T-cell (primary cell): ENCODE measurements around the gene HPDL. TPM values are rescaled to one million over a fixed set of nuclear protein-coding genes. Genes with fewer than 3 reads are reported as not detected.

Source experiments
- ATAC-seq, 4 experiments: fragments of 200-7000 bp in 3 of 4; fragments of 150-1000 bp in 1 of 4; cut with Tn5 transposase; replicated peaks in 1 of 4; 1 replicate in 3 of 4; 2 replicates in 1 of 4; pipeline ENCODE4 v1.10.0; 2021; ENCODE audit warnings: moderate library complexity in 3 of 4, mild to moderate bottlenecking in 2 of 4, moderate number of reproducible peaks in 1 of 4
- CTCF ChIA-PET, 2 donors: fragments of 300-600 bp; sonication (Branson Sonifier 250); formaldehyde crosslinking; loops; one replicate each; lab custom pipeline; 2022; ENCODE audit warnings: antibody characterized with exemption in 2 of 2; lab: Charles Lee
- POLR2A ChIA-PET, 2 donors: fragments of 300-600 bp; sonication (Branson Sonifier 250); formaldehyde crosslinking; loops; one replicate each; lab custom pipeline; 2022; ENCODE audit warnings: antibody characterized with exemption in 2 of 2; lab: Charles Lee
- DNase-seq, 35 experiments: peaks; one replicate each; pipeline versions ENCODE4 v3.0.0 to v3.0.0-alpha.2; 2013 to 2023
- H3K27ac ChIP-seq: one replicate; pipeline ENCODE4 v1.5.1; 2013; ENCODE audit warnings: low read length
- H3K27me3 ChIP-seq, 2 experiments: replicated peaks in 1 of 2; 1 replicate in 1 of 2; 2 replicates in 1 of 2; pipeline versions ENCODE4 v1.6.1 to v1.7.0; 2013; ENCODE audit warnings: low read length in 1 of 2, mixed read lengths in 1 of 2; ENCODE audit not compliant: control insufficient read depth in 2 of 2, insufficient read depth in 2 of 2; ENCODE audit errors: extremely low read depth in 1 of 2
- H3K36me3 ChIP-seq, 2 donors: 1 replicate in 1 of 2; 2 replicates in 1 of 2; pipeline versions ENCODE4 v1.6.1 to v1.7.0; 2013; ENCODE audit warnings: low read length in 1 of 2; ENCODE audit not compliant: control insufficient read depth in 2 of 2, insufficient read depth in 1 of 2; ENCODE audit errors: extremely low read depth in 1 of 2
- H3K4me1 ChIP-seq, 2 experiments: 1 replicate in 1 of 2; 2 replicates in 1 of 2; pipeline versions ENCODE4 v1.6.1 to v1.7.0; 2013; ENCODE audit warnings: low read length in 2 of 2, mixed read lengths in 1 of 2; ENCODE audit not compliant: insufficient read depth in 2 of 2, control insufficient read depth in 1 of 2; ENCODE audit errors: extremely low read depth in 1 of 2
- H3K4me3 ChIP-seq, 2 donors: 1 replicate in 1 of 2; 2 replicates in 1 of 2; pipeline versions ENCODE4 v1.5.1 to v1.7.0; 2013; ENCODE audit warnings: mild to moderate bottlenecking in 2 of 2, low read length in 1 of 2, moderate library complexity in 1 of 2; ENCODE audit not compliant: control insufficient read depth in 1 of 2; ENCODE audit errors: extremely low read depth in 1 of 2
- H3K9me3 ChIP-seq: 2 replicates; pipeline ENCODE4 v1.7.0; 2013
- H3K27ac Mint-ChIP-seq, 2 donors: one replicate each; pipeline ENCODE4 v1.8.0; 2020 to 2021; ENCODE audit warnings: mild to moderate bottlenecking in 2 of 2, mixed read lengths in 2 of 2
- H3K27me3 Mint-ChIP-seq, 2 donors: one replicate each; pipeline ENCODE4 v1.8.0; 2021 to 2022; ENCODE audit warnings: mixed read lengths in 2 of 2
- H3K36me3 Mint-ChIP-seq: one replicate; pipeline ENCODE4 v1.8.0; 2021; ENCODE audit warnings: mixed read lengths
- H3K4me1 Mint-ChIP-seq, 3 donors: one replicate each; pipeline ENCODE4 v1.8.0; 2020 to 2022; ENCODE audit warnings: mixed read lengths in 3 of 3, mild to moderate bottlenecking in 1 of 3
- H3K4me3 Mint-ChIP-seq, 3 donors: one replicate each; pipeline ENCODE4 v1.8.0; 2020 to 2022; ENCODE audit warnings: mild to moderate bottlenecking in 3 of 3, mixed read lengths in 3 of 3, moderate library complexity in 3 of 3
- H3K9me3 Mint-ChIP-seq, 3 donors: one replicate each; pipeline ENCODE4 v1.8.0; 2020 to 2022; ENCODE audit warnings: mixed read lengths in 3 of 3
- WGBS: methylation state at CpG from one replicate; pipeline ENCODE4 v1.1.5; 2013; ENCODE audit warnings: missing lambda C conversion rate; ENCODE audit not compliant: insufficient coverage; 5-methylcytosine and 5-hydroxymethylcytosine counted together
- total RNA-seq, 35 experiments: library from RNA in 6 of 35; stranded (reverse) in 6 of 35; fragments of 120-200 nt in 1 of 35; gene quantifications; one replicate each; pipeline versions ENCODE4 v1.2.1 to v1.2.4 and lab custom pipeline; 2013 to 2026

Gene HPDL
- total RNA-seq, 5 donors from 2014 or later (not counting 1 experiment from before 2014, with no cell fraction given) = 0.21 to 2.0 (median 1.4) TPM

DNA sequence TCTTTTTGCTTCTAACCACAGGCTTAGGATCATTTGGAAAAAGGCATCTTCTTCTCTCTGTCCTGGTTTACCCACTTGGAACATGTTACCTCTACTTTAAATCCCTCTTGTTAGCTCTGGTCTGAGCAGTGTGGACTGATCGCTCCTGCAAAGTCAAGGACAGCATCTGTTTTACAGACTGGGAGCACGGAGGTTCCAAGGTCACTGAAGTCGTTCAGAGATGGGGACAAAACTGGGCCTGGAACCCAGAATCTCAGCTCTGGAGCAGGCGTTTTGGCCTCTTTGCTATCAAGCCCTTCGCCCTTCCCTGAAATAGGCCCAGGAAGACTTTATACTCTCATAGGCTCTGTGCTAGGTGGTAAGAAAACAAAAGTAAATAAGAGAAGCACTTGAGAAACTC lies 24.8 kb downstream of the HPDL start:
- POLR2A ChIA-PET = interaction anchor here (0.6 kb wide), 2 partner anchors 14 to 220 kb away, joined by 11 to 15 read pairs; no protein-coding TSS in a partner anchor
- 93% methylated on average over 3 of the region's 5 CpGs for WGBS
- H3K9me3 Mint-ChIP-seq = no peaks in the 10 kb centered on the region

DNA sequence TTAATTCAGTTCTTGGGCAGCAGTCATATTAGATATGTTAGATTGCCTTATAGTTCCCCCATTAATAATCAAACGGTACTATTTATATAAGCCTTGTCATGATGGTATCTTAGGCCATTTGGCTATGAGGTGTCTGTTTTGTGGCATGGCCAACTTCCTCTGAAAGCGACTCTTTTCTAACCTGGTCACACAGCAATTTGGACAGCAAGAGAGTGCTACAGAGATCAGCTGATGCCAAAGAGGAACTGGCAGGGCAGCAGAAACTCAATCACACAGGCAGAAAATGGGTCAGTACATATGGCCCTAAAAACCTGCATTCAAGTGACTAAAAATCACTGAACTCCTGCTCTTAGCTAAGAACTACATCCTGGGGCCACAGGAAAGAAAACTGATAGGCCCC lies 27.0 kb downstream of the HPDL start:
- Histone ChIP-seq H3K27ac (no peak overlapping the region), H3K36me3 (peaks cover 0 to 3% of the 10 kb centered on the region in 2 donors), H3K9me3 (no peaks in the 10 kb centered on the region), H3K4me1 (no peaks in the 10 kb centered on the region), H3K4me3 (no peak overlapping the region), H3K27me3 (no peaks in the 10 kb centered on the region)
- Mint-ChIP-seq H3K9me3 (no peaks in the 10 kb centered on the region), H3K4me3 (no peak overlapping the region), H3K27me3 (no peaks in the 10 kb centered on the region), H3K27ac (no peak overlapping the region), H3K36me3 (no peaks in the 10 kb centered on the region), H3K4me1 (no peaks in the 10 kb centered on the region)
- ATAC-seq (no peak), DNase-seq (no peak)
- no CpG with 5 or more reads among the region's 2 CpGs for WGBS
- ChIA-PET POLR2A (no interaction called here), CTCF (interaction anchor here in 1 of 2 donors (0.6 kb wide), 1 partner anchor 1251 kb away, joined by 3 read pairs; no protein-coding TSS in a partner anchor)

More for the DNA sequence above, 24.8 kb downstream of the HPDL start:
- peaks cover 0 to 6% of the 10 kb centered on the region in 2 donors for H3K36me3 ChIP-seq
- CTCF ChIA-PET = interaction anchor here in 1 of 2 donors (0.5 kb wide), 1 partner anchor 141 kb away, joined by 7 read pairs; no protein-coding TSS in a partner anchor
- H3K27me3 ChIP-seq = no peaks in the 10 kb centered on the region
- no peaks in the 10 kb centered on the region for H3K4me1 ChIP-seq
- no peaks in the 10 kb centered on the region for H3K9me3 ChIP-seq
- Mint-ChIP-seq H3K4me1 (no peaks in the 10 kb centered on the region), H3K27me3 (no peaks in the 10 kb centered on the region), H3K27ac (no peak overlapping the region), H3K36me3 (peaks cover 1% of the 10 kb centered on the region), H3K4me3 (no peak overlapping the region)
- ATAC-seq (no peak), DNase-seq (no peak)
- H3K27ac ChIP-seq = no peak overlapping the region
- no peak overlapping the region for H3K4me3 ChIP-seq

DNA sequence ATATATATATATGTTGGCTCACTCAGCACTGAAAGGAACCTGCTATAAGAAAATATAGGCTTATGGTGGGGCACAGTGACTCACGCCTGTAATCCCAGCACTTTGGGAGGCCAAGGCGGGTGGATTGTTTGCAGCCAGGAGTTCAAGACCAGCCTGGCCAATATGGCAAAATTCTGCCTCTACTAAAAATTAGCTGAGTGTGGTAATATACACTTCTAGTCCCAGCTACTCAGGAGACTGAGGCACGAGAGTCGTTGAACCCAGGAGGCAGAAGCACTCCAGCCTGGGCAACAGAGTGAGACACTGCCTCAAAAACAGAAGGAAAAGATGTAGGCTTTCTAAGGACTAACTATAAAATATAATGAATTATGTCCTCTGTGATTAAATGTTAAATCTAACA lies 28.1 kb downstream of the HPDL start:
- POLR2A ChIA-PET = interaction anchor here in 1 of 2 donors (0.7 kb wide), 1 partner anchor 552 kb away, joined by 3 read pairs; no protein-coding TSS in a partner anchor
- CTCF ChIA-PET = no interaction called here
- Mint-ChIP-seq H3K9me3 (no peaks in the 10 kb centered on the region), H3K27me3 (no peaks in the 10 kb centered on the region), H3K4me3 (no peak overlapping the region), H3K36me3 (no peaks in the 10 kb centered on the region), H3K4me1 (peaks cover 1 to 2% (median 1%) of the 10 kb centered on the region in 3 donors), H3K27ac (no peak overlapping the region)
- no peak for DNase-seq
- Histone ChIP-seq H3K9me3 (no peaks in the 10 kb centered on the region), H3K36me3 (peaks cover 0 to 3% of the 10 kb centered on the region in 2 donors), H3K27ac (no peak overlapping the region), H3K4me1 (no peaks in the 10 kb centered on the region), H3K4me3 (no peak overlapping the region), H3K27me3 (no peaks in the 10 kb centered on the region)
- WGBS = 100% methylated on average over 1 of the region's 4 CpGs
- ATAC-seq = no peak

DNA sequence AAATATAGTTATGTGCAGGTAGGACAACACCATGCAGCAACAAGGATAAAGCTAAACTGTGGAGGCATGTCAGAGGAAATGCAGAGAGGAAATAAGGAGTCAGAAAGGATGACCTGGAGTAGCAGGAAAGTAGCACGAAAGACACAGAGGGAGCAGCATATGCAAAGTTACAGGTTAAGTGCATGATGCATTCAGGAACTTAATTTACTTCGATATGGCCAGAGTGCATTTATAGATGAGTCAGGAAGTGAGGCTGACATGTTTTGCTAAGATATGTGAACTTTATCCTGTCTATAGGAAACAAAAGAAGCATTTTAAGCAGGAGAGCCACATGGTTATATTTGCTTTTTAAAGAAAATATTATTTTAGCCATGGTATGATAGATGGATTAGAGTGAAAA lies 29.0 kb downstream of the HPDL start:
- Histone ChIP-seq H3K4me1 (no peaks in the 10 kb centered on the region), H3K27ac (no peak overlapping the region), H3K9me3 (no peaks in the 10 kb centered on the region), H3K36me3 (peaks cover 0 to 3% of the 10 kb centered on the region in 2 donors), H3K4me3 (no peak overlapping the region), H3K27me3 (no peaks in the 10 kb centered on the region)
- H3K27ac Mint-ChIP-seq = no peak overlapping the region
- no peaks in the 10 kb centered on the region for H3K36me3 Mint-ChIP-seq
- DNase-seq = no peak
- ATAC-seq = no peak
- WGBS = 65% methylated on average over 2 of the region's 2 CpGs
- CTCF ChIA-PET = interaction anchor here in 1 of 2 donors (7.7 kb wide), 1 partner anchor 136 kb away, joined by 85 read pairs; the partner anchor contains the start of gene TESK2
- H3K27me3 Mint-ChIP-seq = no peaks in the 10 kb centered on the region
- H3K4me1 Mint-ChIP-seq = peaks cover 5 to 6% (median 6%) of the 10 kb centered on the region in 3 donors
- POLR2A ChIA-PET = interaction anchor here in 1 of 2 donors (0.7 kb wide), 1 partner anchor 20 kb away, joined by 5 read pairs; no protein-coding TSS in a partner anchor
- H3K9me3 Mint-ChIP-seq = no peaks in the 10 kb centered on the region
- H3K4me3 Mint-ChIP-seq = no peak overlapping the region

DNA sequence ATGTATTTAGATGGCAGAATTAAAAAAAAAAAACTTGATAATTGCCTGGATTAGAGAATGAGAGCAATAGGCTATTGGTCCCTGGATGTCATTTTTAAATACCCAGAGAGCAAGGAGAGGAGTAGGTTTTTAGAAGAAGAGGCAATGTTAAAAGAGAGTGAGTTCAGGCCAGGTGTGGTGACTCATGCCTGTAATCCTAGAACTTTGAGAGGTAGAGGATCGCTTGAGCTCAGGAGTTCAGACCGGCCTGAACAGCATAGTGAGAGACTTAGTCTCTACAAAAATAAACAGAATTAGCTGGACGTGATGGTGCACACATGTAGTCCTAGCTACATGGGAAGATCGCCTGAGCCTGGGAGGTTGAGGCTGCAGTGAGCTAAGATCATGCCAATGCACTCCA lies 29.5 kb downstream of the HPDL start:
- Mint-ChIP-seq H3K9me3 (no peaks in the 10 kb centered on the region), H3K36me3 (no peaks in the 10 kb centered on the region), H3K27me3 (no peaks in the 10 kb centered on the region), H3K4me1 (peaks cover 5 to 6% (median 6%) of the 10 kb centered on the region in 3 donors), H3K4me3 (no peak overlapping the region), H3K27ac (no peak overlapping the region)
- Histone ChIP-seq H3K27ac (no peak overlapping the region), H3K9me3 (no peaks in the 10 kb centered on the region), H3K36me3 (peaks cover 0 to 3% of the 10 kb centered on the region in 2 donors), H3K27me3 (no peaks in the 10 kb centered on the region), H3K4me1 (no peaks in the 10 kb centered on the region), H3K4me3 (no peak overlapping the region)
- 91% methylated on average over 4 of the region's 4 CpGs for WGBS
- no peak for DNase-seq
- POLR2A ChIA-PET = interaction anchor here in 1 of 2 donors (0.7 to 1.1 kb wide), 2 partner anchors 18 to 21 kb away, joined by 4 to 5 read pairs; no protein-coding TSS in a partner anchor
- CTCF ChIA-PET = interaction anchor here (0.7 to 7.7 kb wide), 2 partner anchors 136 to 573 kb away, joined by 5 to 85 read pairs; partner anchors contain the start of gene TESK2 (in 1 of the 2)
- no peak for ATAC-seq

DNA sequence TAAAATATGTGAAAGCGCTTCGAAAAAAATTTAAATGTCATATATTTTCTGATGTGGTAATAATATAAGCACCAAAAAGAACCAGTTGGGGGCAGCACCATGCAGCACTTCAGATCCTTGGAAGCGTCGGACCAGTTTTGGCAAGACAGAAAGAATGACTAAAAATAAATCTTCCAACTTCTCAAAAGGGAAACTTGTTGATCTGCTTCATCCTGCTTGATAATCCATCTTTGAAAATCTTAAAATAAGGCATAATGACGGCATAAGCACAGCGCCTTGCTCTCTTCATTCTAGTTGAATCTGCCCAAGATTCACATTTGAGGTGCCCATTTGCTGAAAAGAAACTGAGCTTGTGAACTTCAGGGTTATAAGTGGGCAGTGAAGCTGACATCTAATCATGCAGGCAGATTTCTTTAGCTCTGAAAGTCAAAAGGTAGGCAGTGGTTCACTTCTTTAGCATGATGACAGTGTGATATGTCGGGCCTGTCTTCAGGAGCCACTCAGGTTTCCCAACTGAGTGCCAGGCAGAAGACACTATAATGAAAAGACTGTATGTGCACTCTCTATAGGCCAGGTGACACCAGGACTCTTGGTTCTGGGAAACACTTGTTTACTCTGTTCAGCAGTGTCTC lies 33.3 kb downstream of the HPDL start:
- no peak overlapping the region for H3K4me3 Mint-ChIP-seq
- no peaks in the 10 kb centered on the region for H3K9me3 Mint-ChIP-seq
- Histone ChIP-seq H3K4me1 (no peaks in the 10 kb centered on the region), H3K27ac (no peak overlapping the region), H3K4me3 (no peak overlapping the region), H3K27me3 (no peaks in the 10 kb centered on the region), H3K9me3 (no peaks in the 10 kb centered on the region), H3K36me3 (no peaks in the 10 kb centered on the region)
- H3K27me3 Mint-ChIP-seq = no peaks in the 10 kb centered on the region
- ChIA-PET POLR2A (interaction anchor here in 1 of 2 donors (0.5 kb wide), 1 partner anchor 280 kb away, joined by 3 read pairs; no protein-coding TSS in a partner anchor), CTCF (interaction anchor here (0.7 to 7.7 kb wide), 3 partner anchors 110 to 132 kb away, joined by 3 to 85 read pairs (median 26); partner anchors contain the start of gene TESK2 (in 2 of the 2))
- no peaks in the 10 kb centered on the region for H3K36me3 Mint-ChIP-seq
- ATAC-seq (peak in 3 of 4 experiments; percentile 45 to 76 (median 55)), DNase-seq (peak in 27 of 35 experiments; percentile 18 to 70 (median 41))
- peak overlapping the region in 1 of 2 donors; percentile 13 for H3K27ac Mint-ChIP-seq
- 60% methylated on average over 2 of the region's 7 CpGs for WGBS
- peaks cover 5 to 6% (median 6%) of the 10 kb centered on the region in 3 donors for H3K4me1 Mint-ChIP-seq
